Measurements from ENCODE around the gene WDPCP. TPM values are rescaled to one million over a fixed set of nuclear protein-coding genes. Genes with fewer than 3 reads are reported as not detected.

WDPCP gene
- total and polyA plus RNA-seq, 4 donors: 1.1 to 7.6 (median 2.7) TPM

- 31% methylated on average over 1 of the region's 1 CpG for WGBS
- DNase-seq (ENCODE audit: low spot score): no peak
- no peak overlapping the region for H3K4me3 ChIP-seq (ENCODE audit: low read depth in 1 of 3, low read length in 3 of 3)
- no peak overlapping the region for H3K27ac ChIP-seq (ENCODE audit: low read depth in 1 of 2, low read length in 2 of 2)
- H3K27me3 ChIP-seq (ENCODE audit: control insufficient read depth in 4 of 4, insufficient read depth in 4 of 4, low read length in 3 of 4): no peaks in the 10 kb centered on the region
- no peaks in the 10 kb centered on the region for H3K36me3 ChIP-seq (ENCODE audit: control insufficient read depth in 4 of 4, insufficient read depth in 3 of 4, low read depth in 1 of 4, low read length in 3 of 4)
- no peak for TF ChIP-seq RAD21 (IDR thresholded peaks at IDR 0.05)
- no peak for TF ChIP-seq ATF3 (IDR thresholded peaks at IDR 0.05)
- TF ChIP-seq NR2F2 (IDR thresholded peaks at IDR 0.05): no peak
- no peak for TF ChIP-seq ZBTB33 (IDR thresholded peaks at IDR 0.05)
- TF ChIP-seq CTCF (IDR thresholded peaks at IDR 0.05; ENCODE audit: low read depth, low read length, missing input control): no peak
- TF ChIP-seq, protein P1, sequence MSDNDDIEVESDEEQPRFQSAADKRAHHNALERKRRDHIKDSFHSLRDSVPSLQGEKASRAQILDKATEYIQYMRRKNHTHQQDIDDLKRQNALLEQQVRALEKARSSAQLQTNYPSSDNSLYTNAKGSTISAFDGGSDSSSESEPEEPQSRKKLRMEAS (IDR thresholded peaks at IDR 0.05): no peak
- TF ChIP-seq, protein P2, sequence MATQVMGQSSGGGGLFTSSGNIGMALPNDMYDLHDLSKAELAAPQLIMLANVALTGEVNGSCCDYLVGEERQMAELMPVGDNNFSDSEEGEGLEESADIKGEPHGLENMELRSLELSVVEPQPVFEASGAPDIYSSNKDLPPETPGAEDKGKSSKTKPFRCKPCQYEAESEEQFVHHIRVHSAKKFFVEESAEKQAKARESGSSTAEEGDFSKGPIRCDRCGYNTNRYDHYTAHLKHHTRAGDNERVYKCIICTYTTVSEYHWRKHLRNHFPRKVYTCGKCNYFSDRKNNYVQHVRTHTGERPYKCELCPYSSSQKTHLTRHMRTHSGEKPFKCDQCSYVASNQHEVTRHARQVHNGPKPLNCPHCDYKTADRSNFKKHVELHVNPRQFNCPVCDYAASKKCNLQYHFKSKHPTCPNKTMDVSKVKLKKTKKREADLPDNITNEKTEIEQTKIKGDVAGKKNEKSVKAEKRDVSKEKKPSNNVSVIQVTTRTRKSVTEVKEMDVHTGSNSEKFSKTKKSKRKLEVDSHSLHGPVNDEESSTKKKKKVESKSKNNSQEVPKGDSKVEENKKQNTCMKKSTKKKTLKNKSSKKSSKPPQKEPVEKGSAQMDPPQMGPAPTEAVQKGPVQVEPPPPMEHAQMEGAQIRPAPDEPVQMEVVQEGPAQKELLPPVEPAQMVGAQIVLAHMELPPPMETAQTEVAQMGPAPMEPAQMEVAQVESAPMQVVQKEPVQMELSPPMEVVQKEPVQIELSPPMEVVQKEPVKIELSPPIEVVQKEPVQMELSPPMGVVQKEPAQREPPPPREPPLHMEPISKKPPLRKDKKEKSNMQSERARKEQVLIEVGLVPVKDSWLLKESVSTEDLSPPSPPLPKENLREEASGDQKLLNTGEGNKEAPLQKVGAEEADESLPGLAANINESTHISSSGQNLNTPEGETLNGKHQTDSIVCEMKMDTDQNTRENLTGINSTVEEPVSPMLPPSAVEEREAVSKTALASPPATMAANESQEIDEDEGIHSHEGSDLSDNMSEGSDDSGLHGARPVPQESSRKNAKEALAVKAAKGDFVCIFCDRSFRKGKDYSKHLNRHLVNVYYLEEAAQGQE (IDR thresholded peaks at IDR 0.05): no peak
- TF ChIP-seq HNF4G (IDR thresholded peaks at IDR 0.05): no peak
- TF ChIP-seq FOXA1 (IDR thresholded peaks at IDR 0.05): no peak
- no peak for TF ChIP-seq JUND (IDR thresholded peaks at IDR 0.05)
- no peak for TF ChIP-seq TAF1 (conservative IDR thresholded peaks at IDR 0.05)
- no peak for TF ChIP-seq SP1 (IDR thresholded peaks at IDR 0.05)
- TF ChIP-seq HNF4A (conservative IDR thresholded peaks at IDR 0.05): no peak
- no peak for TF ChIP-seq YY1 (IDR thresholded peaks at IDR 0.05)
- TF ChIP-seq RXRA (IDR thresholded peaks at IDR 0.05): no peak
- H3K9me3 ChIP-seq (ENCODE audit: control insufficient read depth in 4 of 4, low read length in 3 of 4): peaks cover 0 to 3% (median under 1%) of the 10 kb centered on the region in 4 donors
- no peak overlapping the region for H3K9ac ChIP-seq (ENCODE audit: low read depth in 1 of 2, low read length in 2 of 2)
- H3K4me1 ChIP-seq (ENCODE audit: control insufficient read depth in 4 of 4, insufficient read depth in 4 of 4, low read length in 3 of 4): no peaks in the 10 kb centered on the region
Observed at GRCh38 chr2:63096491-63096890, 491.8 kb downstream of the WDPCP start.

DNA sequence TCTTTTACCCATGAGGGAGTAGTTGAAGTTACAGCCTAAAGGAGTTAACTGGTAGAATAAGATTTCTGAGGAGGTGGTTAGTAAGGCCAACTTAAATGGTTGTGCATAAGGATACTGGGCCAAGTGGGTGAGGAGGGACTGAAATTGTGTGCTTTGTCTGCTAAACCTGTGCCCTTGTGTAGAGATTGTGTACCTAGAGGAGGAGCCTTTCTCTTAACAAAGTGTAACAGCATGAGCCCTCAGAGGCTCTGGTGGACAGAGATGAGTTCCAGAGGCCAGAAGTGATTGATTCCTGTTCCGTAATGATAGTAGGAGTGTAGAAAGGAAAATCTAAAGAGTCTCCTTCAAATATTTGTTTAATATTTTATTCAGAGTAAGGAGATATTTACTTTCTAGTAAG lies 494.8 kb downstream of the WDPCP start:
- Histone ChIP-seq H3K4me1 (ENCODE audit: control insufficient read depth in 4 of 4, insufficient read depth in 4 of 4, low read length in 3 of 4) (no peaks in the 10 kb centered on the region), H3K4me3 (ENCODE audit: low read depth in 1 of 3, low read length in 3 of 3) (no peak overlapping the region), H3K9ac (ENCODE audit: low read depth in 1 of 2, low read length in 2 of 2) (no peak overlapping the region), H3K9me3 (ENCODE audit: control insufficient read depth in 4 of 4, low read length in 3 of 4) (no peaks in the 10 kb centered on the region), H3K36me3 (ENCODE audit: control insufficient read depth in 4 of 4, insufficient read depth in 3 of 4, low read depth in 1 of 4, low read length in 3 of 4) (no peaks in the 10 kb centered on the region), H3K27me3 (ENCODE audit: control insufficient read depth in 4 of 4, insufficient read depth in 4 of 4, low read length in 3 of 4) (no peaks in the 10 kb centered on the region), H3K27ac (ENCODE audit: low read depth in 1 of 2, low read length in 2 of 2) (no peak overlapping the region)
- WGBS: 89% methylated on average over 1 of the region's 1 CpG
- no peak for DNase-seq (ENCODE audit: low spot score)
- TF ChIP-seq CTCF (IDR thresholded peaks at IDR 0.05; ENCODE audit: low read depth, low read length, missing input control) (no peak), JUND (IDR thresholded peaks at IDR 0.05) (no peak), RAD21 (IDR thresholded peaks at IDR 0.05) (no peak), YY1 (IDR thresholded peaks at IDR 0.05) (no peak), RXRA (IDR thresholded peaks at IDR 0.05) (no peak), TAF1 (conservative IDR thresholded peaks at IDR 0.05) (no peak), EGR1 (IDR thresholded peaks at IDR 0.05; ENCODE audit: low read depth in 2 of 2) (no peak), GABPA (IDR thresholded peaks at IDR 0.05 in 1 of 2, conservative IDR thresholded peaks at IDR 0.05 in 1 of 2) (no peak), FOXA2 (IDR thresholded peaks at IDR 0.05) (no peak)
